Amniotic epithelial cell (primary cell): ENCODE measurements around the gene TRO.

Experiments used
- DNase-seq: peaks from one replicate; pipeline ENCODE4 v3.0.0-alpha.2; 2010; ENCODE audit warnings: low read depth

Gene TRO

GRCh38 chrX:54920610-54921426 is at the start of gene TRO:
TSS of gene TRO (plus strand) at chrX:54920824. CDS start at chrX:54922247, 1,423 bp downstream.
- peak; percentile 1 for DNase-seq

- DNase-seq: no peak
Measured at GRCh38 chrX:54885740-54886139, 34.9 kb upstream of the TRO start.

GRCh38 chrX:54891573-54891972 is 29.1 kb upstream of the TRO start:
- peak; percentile 42 for DNase-seq

GRCh38 chrX:54894159-54894558 is 26.5 kb upstream of the TRO start:
- DNase-seq: no peak

GRCh38 chrX:54909941-54910340 is 10.7 kb upstream of the TRO start:
- no peak for DNase-seq

- DNase-seq: peak; percentile 49
Measured at GRCh38 chrX:54921427-54922021, 900 bp downstream of the TRO start.

- no peak for DNase-seq
Measured at GRCh38 chrX:54922547-54922946, 1.9 kb downstream of the TRO start.

GRCh38 chrX:54923376-54923775 is 2.8 kb downstream of the TRO start:
- DNase-seq: no peak

- DNase-seq: no peak
Measured at GRCh38 chrX:54926978-54927377, 6.4 kb downstream of the TRO start.

- DNase-seq: no peak
Measured at GRCh38 chrX:54928876-54929275, 8.3 kb downstream of the TRO start.

- no peak for DNase-seq
Measured at GRCh38 chrX:54930291-54931049, 9.8 kb downstream of the TRO start.

GRCh38 chrX:54931107-54931506 is 10.5 kb downstream of the TRO start:
- DNase-seq: no peak

GRCh38 chrX:54933150-54933826 is 12.7 kb downstream of the TRO start:
- no peak for DNase-seq

- no peak for DNase-seq
Measured at GRCh38 chrX:54934058-54934457, 13.4 kb downstream of the TRO start.

GRCh38 chrX:54934890-54935289 is 14.3 kb downstream of the TRO start:
- DNase-seq: no peak

GRCh38 chrX:54935306-54935705 is 14.7 kb downstream of the TRO start:
- DNase-seq: no peak

- no peak for DNase-seq
Measured at GRCh38 chrX:54937416-54937815, 16.8 kb downstream of the TRO start.

GRCh38 chrX:54944816-54945215 is 24.2 kb downstream of the TRO start:
- no peak for DNase-seq

GRCh38 chrX:54945224-54945623 is 24.6 kb downstream of the TRO start:
- peak; percentile 60 for DNase-seq

GRCh38 chrX:54950730-54951375 is 30.2 kb downstream of the TRO start:
- DNase-seq: no peak

- DNase-seq: no peak
Measured at GRCh38 chrX:54961750-54962149, 41.1 kb downstream of the TRO start.
